GM18520 (cell line): ENCODE results near the gene SLC36A4.
"Not testable (repeated sequence)": the region's sequence is repeated elsewhere in the genome, so short reads cannot be mapped to it uniquely, and the experiment has no call there.

Experiments used
- ATAC-seq: cut with Tn5 transposase; IDR thresholded peaks from one replicate; pipeline ENCODE4 v1.9.1; 2021; ENCODE audit not compliant: unreplicated experiment

Gene SLC36A4

GRCh38 chr11:93194673-93195291, 3.0 kb downstream of the SLC36A4 start:
- ATAC-seq = no peak

DNA sequence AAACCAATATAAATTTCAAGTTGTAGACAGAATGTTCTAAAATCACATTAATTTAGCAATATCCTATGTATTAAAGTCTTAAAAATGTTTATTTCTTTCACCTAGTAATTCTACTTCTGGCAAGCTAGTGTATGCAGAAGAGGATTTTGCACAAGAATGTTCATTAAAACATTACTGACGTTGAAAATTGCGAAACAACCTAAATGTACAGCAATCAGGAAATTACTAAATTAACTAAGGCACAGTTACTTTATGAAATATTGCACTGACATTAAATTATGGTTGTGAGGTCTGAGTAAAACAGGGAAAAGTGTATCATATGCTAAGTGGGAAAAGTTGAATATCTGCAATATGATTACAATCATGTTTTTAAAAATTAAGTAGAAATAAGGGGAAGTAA, 4.1 kb downstream of the SLC36A4 start:
- ATAC-seq = no peak

DNA sequence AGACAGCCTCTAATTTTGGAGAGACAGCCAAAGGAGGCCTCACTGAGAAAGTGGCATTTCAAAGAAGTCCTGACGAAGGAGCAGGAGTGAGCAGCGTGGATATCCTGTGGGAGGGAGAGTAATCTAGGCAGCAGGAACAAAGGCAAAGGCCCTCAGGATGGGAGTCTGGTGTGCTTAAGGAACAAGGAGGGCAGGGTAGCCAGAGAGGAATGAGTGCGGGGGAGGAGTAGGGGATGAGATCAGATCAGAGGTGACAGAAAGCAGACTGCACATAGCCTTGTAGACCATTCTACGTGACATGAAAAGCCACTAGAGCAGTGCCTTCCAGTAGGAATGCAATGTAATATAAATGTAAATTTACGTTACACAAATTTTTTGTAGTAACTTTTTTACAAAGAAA, 5.6 kb downstream of the SLC36A4 start:
- ATAC-seq = no peak

DNA sequence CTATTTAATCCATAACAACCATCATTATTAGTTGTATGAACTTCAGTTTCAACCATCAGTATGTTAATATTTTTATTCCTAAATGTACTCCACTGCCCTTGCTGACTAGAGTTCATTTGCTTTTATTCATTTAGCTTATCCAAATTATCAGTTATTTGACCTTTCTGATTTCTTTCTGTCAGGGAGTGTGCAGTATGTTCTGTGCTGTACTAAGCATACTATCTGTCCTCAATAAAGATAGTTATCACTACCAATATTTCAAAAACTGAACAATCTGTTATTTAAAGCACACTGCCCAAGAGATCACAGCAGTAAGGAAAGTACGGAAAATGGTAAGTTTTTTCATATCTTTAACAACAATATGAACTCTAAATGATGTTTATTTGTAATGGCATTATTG, 8.3 kb downstream of the SLC36A4 start:
- ATAC-seq = no peak

- no peak for ATAC-seq
Measured at GRCh38 chr11:93188726-93189125, 9.1 kb downstream of the SLC36A4 start.

DNA sequence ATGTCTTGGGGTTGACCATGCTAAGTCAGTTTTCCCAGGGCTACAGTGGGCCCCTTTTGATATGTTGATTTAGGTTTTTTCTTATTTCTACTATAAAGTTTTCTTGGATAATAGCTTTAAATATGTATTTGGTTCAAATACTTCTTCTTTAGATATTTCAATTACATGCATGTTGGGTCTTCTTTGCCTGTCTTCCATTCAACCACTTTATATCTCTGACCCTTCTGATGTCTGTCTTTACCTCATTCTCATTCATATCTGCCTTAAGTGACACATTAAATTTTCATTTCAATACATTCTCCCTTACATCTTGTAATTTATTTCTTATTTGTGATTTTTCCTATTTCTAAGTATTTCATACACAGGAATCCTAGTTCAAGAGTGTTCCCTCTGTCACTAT, 10.5 kb downstream of the SLC36A4 start:
- no peak for ATAC-seq

DNA sequence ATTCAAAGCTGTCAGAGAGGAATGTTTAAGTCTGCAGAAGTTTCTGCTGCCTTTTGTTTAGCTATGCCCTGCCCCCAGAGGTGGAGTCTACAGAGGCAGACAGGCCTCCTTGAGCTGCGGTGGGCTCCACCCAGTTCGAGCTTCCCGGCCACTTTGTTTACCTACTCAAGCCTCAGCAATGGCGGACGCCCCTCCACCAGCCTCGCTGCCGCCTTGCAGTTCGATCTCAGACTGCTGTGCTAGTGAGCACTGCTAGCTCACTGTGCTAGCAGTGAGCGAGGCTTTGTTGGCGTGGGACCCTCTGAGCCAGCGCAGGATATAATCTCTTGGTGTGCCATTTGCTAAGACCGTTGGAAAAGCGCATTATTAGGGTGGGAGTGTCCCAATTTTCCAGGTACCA, 19.9 kb downstream of the SLC36A4 start:
- not testable (repeated sequence) for ATAC-seq

- no peak for ATAC-seq
Measured at GRCh38 chr11:93169950-93170561, 27.7 kb downstream of the SLC36A4 start.

DNA sequence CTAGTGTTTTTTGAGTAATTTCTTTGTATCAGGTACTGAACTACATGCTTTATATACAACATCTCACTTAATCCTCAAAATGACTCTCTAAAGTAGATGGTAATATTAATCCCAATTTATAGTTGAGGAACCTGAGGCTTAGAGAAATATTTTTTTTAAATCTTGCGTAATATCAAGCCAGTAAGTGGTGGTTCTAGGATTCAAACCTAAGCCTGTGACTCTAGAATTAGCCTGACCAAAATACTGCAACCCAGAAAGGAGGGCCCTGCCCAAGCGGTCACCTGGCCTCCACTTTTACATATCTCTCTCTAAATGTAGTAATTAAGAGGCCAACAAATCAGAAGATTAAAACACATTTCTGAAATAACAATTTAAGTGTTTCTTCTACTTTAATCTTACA, 28.6 kb downstream of the SLC36A4 start:
- ATAC-seq = no peak

DNA sequence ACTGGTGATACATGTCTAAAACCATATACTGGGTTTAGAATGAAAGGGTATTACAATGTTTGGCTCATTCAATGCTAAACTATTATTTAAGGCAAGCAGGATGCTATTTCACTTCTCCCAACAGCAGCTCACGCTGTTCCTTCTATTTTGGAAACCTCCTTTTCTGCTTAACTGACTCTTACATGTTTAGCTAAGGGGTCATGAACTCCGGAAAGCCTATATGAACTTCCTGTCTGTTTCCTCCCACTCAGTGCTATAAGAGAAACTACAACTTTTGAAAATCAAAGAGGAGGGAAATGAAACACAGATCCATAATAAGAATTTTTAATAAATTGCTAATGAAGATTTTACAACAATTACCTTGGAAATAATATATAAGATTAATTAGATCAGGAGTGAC, 30.9 kb downstream of the SLC36A4 start:
- no peak for ATAC-seq

- no peak for ATAC-seq
Measured at GRCh38 chr11:93166194-93166593, 31.6 kb downstream of the SLC36A4 start.

DNA sequence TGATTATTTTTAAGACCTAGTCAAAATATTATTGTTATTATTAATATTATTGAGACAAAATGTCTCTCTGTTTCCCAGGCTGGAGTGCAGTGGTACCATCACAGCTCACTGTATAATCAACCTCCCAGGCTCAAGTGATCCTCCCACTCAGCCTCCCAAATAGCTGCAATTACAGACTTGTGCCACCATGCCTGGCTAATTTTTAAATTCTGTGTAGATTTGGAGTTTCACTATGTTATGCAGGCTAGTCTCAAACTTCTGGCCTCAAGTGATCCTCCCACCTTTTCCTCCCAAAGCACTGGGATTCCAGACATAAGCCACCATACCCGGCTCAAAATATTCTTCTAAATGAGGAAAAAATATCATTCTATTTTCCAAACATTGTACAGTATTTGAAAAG, 37.0 kb downstream of the SLC36A4 start:
- ATAC-seq = no peak

- no peak for ATAC-seq
Measured at GRCh38 chr11:93160156-93160555, 37.6 kb downstream of the SLC36A4 start.

DNA sequence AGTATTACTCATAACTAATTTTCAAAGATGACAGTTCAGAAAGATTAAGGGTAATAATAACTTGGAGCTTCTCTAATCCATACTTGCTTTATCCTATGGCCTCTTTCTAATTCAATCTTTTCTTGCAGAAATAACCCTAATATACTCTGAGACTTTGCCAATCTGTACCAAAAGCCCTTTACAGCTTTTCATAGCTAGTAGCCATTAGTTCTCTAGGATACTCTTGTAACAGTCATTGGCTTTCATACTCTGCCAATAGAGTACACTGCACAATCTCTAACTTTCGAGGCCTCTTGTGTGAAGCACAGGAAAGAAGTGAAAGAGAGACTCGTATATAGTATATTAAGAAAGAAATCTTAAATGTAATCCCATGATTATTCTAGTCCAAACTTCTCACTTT, 38.1 kb downstream of the SLC36A4 start:
- no peak for ATAC-seq

- no peak for ATAC-seq
Measured at GRCh38 chr11:93155738-93156137, 42.1 kb downstream of the SLC36A4 start.

DNA sequence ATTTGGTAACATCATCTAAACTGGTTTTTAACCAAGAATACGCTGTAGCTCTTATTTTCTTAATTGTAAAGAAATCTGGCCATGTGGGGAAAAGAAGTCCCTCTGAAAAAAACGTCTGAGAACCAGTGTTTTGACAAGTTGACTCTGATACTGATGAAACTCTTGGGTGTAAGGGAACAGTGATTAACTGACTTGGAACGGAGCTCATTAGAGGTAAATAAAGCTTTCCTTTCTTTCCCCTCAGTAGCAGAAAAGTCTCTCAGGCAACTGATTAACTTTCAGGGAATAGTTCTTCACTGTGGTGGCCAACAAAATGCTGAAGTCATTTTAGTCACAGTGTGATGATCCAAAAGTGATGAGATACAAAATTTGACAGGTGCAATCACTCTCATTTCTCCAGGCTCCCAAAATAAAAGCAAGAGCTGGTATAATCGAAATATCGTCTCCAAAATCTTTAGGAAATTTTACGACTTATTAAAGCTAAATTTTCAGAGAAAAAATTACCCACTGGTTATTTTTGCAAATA, 52.3 kb downstream of the SLC36A4 start:
- ATAC-seq = no peak

GRCh38 chr11:93143800-93144199, 54.0 kb downstream of the SLC36A4 start:
- ATAC-seq = peak; percentile 68

DNA sequence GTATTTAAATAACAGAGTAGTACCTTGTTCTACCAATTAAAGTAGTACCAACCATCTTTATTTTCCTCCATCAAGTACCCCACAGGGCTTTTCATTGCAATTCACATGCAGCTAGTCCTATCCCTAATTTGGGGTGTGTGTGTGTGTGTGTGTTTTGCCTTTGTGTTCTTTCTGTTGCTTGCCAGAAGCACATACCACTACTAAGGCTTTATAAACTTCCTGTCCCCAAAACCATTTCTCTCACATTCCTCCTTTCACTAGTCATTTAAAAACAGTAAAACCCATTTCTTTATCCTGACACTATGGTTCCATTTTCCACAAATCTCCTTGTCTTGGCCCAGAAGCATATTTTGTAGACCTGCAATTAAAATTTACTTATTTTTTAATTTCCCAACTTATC, 54.6 kb downstream of the SLC36A4 start:
- no peak for ATAC-seq

DNA sequence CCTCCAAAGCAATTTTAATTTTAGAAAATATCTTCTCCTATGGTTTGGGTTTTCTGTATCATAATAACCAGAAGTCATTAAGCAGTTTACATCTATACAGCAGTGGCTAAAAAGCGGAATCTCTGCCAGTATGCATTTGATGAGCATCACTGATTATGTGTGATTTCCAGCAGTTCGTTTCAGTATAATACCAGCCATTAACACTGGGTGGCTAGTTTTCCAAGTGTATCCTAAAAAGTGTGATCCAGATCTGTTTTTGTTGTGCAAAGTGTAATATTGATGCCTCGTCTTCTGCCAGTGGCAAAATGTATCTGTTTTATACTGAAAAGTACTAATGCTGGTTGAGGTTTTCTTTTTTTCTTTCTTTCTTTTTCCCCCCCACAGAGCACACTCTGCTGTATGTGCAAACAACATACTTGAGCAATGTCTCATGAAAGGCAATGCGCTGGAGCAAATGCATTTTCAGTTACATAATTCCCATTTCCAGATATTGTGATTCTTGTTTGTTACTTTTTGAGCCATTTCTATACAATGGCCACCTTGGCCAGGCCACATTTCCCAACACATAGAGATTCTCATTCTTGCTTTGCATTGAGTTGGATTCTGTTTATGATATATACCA, 64.2 kb downstream of the SLC36A4 start:
- no peak for ATAC-seq

GRCh38 chr11:93132836-93133235, 65.0 kb downstream of the SLC36A4 start:
- ATAC-seq = no peak

GRCh38 chr11:93131709-93132108, 66.1 kb downstream of the SLC36A4 start:
- ATAC-seq = no peak

DNA sequence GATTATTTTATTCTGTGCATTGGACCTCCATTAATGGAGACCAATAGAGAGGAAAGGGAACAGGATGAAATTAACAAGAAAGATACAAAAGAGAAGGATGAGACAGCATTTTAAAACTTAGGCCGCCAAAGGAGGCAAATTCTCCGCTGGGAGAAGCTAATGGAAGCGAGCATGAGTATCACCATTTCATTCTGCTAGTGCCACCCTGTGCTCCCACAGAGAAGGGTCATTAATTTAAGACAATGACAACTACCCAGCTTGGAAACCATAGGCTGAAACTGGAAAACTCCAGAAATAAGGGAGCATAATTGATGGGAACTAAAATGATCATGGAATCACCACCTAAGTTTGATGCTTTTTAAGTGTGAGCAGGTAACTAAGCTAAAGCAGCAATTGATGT, 69.2 kb downstream of the SLC36A4 start:
- ATAC-seq = no peak
